Ishikawa (cell line): ENCODE data around the gene MED15.

Experiments
- CREB1 ChIP-seq: IDR thresholded peaks from 2 replicates; pipeline ENCODE4 v1.6.1; 2012; ENCODE audit warnings: low read depth
- NFIC ChIP-seq: IDR thresholded peaks from 2 replicates; pipeline ENCODE4 v1.6.1; 2012
- TCF12 ChIP-seq: IDR thresholded peaks from 2 replicates; pipeline ENCODE4 v1.6.1; 2012; ENCODE audit warnings: low read depth
- YY1 ChIP-seq: IDR thresholded peaks from 2 replicates; pipeline ENCODE4 v1.6.1; 2012; ENCODE audit warnings: low read depth
- TF ChIP-seq, protein P1 (sequence below): IDR thresholded peaks from 2 replicates; pipeline ENCODE4 v1.6.1; 2012; ENCODE audit warnings: low read depth, mild to moderate bottlenecking
- TF ChIP-seq, protein P2 (sequence below): IDR thresholded peaks from 2 replicates; pipeline ENCODE4 v1.6.1; 2012

DNA sequence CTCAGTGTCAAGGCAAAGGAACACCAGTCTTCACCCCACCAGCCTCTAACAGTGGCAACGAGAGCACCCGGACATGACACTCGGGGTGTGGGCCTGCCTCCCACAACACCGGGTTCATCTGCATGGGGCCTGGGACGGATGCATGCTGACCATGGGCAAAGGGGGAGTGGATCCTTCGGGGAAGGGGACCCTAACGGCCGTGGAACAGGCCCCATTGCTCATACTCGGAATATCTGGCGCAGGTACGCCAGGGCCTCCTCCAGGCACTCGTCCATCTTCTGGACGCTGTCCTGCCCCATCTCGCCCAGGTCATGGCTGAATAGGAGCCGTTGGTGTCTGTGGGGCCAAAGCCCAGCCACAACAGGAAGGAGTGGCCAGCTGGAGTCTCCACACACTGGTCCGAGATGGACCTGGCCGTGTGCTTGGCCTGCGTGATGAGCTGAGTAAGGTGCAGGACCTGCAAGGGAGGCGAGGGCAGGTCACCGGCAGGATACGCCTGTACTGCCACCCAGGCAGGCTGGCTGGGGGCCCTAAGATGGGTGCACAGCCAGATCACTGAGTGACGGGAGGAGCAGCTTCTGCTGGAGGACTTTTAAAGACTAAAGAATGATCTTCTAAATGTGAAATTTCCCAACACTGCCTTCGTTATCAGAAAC lies 96.8 kb downstream of the MED15 start:
- TF ChIP-seq, protein P1, sequence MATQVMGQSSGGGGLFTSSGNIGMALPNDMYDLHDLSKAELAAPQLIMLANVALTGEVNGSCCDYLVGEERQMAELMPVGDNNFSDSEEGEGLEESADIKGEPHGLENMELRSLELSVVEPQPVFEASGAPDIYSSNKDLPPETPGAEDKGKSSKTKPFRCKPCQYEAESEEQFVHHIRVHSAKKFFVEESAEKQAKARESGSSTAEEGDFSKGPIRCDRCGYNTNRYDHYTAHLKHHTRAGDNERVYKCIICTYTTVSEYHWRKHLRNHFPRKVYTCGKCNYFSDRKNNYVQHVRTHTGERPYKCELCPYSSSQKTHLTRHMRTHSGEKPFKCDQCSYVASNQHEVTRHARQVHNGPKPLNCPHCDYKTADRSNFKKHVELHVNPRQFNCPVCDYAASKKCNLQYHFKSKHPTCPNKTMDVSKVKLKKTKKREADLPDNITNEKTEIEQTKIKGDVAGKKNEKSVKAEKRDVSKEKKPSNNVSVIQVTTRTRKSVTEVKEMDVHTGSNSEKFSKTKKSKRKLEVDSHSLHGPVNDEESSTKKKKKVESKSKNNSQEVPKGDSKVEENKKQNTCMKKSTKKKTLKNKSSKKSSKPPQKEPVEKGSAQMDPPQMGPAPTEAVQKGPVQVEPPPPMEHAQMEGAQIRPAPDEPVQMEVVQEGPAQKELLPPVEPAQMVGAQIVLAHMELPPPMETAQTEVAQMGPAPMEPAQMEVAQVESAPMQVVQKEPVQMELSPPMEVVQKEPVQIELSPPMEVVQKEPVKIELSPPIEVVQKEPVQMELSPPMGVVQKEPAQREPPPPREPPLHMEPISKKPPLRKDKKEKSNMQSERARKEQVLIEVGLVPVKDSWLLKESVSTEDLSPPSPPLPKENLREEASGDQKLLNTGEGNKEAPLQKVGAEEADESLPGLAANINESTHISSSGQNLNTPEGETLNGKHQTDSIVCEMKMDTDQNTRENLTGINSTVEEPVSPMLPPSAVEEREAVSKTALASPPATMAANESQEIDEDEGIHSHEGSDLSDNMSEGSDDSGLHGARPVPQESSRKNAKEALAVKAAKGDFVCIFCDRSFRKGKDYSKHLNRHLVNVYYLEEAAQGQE, result no peak
- TF ChIP-seq CREB1, result no peak
- TF ChIP-seq, protein P2, sequence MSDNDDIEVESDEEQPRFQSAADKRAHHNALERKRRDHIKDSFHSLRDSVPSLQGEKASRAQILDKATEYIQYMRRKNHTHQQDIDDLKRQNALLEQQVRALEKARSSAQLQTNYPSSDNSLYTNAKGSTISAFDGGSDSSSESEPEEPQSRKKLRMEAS, result no peak
- TF ChIP-seq YY1, result no peak
- TF ChIP-seq TCF12, result no peak
- TF ChIP-seq NFIC, result no peak
